ENCODE measurements around the gene TPCN2.

DNA sequence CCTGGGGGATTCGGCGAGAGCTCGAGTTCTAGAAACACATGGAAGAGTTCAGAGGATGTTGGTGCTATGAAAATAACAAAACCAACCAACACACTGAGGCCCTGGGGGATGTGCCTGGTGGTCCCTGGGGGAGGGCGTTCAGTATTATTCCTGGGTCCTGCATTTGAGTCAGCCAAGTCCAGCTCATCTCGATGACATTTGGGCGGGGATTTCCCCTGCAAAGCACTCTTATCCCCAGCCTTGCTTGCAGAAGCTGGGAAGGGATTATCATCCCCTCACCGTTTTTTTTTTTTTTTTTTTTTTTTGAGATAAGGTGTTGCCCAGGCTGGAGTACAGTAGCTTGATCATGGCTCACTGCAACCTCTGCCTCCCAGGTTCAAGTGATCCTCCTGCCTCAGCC lies 104.9 kb downstream of the TPCN2 start:
- TF ChIP-seq, protein P1, sequence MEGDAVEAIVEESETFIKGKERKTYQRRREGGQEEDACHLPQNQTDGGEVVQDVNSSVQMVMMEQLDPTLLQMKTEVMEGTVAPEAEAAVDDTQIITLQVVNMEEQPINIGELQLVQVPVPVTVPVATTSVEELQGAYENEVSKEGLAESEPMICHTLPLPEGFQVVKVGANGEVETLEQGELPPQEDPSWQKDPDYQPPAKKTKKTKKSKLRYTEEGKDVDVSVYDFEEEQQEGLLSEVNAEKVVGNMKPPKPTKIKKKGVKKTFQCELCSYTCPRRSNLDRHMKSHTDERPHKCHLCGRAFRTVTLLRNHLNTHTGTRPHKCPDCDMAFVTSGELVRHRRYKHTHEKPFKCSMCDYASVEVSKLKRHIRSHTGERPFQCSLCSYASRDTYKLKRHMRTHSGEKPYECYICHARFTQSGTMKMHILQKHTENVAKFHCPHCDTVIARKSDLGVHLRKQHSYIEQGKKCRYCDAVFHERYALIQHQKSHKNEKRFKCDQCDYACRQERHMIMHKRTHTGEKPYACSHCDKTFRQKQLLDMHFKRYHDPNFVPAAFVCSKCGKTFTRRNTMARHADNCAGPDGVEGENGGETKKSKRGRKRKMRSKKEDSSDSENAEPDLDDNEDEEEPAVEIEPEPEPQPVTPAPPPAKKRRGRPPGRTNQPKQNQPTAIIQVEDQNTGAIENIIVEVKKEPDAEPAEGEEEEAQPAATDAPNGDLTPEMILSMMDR (IDR thresholded peaks at IDR 0.05; ENCODE audit: borderline replicate concordance, extremely low read depth, low read length, poor library complexity, severe bottlenecking): no peak
- no peak for TF ChIP-seq EZH2 (IDR thresholded peaks at IDR 0.05; ENCODE audit: borderline replicate concordance, low read depth, low read length, severe bottlenecking)

All from DND-41 (cell line).